ENCODE data around the gene MYH10.
"Not testable (repeated sequence)": the region's sequence is repeated elsewhere in the genome, so short reads cannot be mapped to it uniquely, and the experiment has no call there.

MYH10 gene

GRCh38 chr17:8630227-8630801, at the start of gene MYH10:
TSS of gene MYH10 (minus strand) at chr17:8630725. CDS start at chr17:8623246, 7,479 bp downstream.
- no peak for DNase-seq

DNA sequence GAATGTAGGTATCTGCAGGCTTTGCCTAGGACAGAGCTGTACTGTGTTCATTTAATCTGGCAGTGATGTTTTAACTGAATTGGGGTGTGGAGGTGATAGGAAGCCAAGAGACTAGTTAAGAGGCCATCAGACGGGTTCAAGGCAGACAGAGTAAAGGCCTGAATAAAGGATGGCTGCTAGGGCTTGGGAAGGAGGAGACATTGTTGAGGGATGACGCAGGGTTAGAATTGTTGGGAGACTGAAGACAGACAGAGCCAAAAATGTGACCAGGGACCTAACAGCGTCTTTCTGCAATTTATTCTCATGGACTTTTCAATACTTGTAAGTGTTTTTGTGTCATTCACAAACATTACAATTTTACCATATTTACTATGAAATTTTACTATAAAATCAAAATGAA, 48.6 kb upstream of the MYH10 start:
- no peak for DNase-seq

GRCh38 chr17:8675306-8675705, 44.8 kb upstream of the MYH10 start:
- no peak for DNase-seq

GRCh38 chr17:8674344-8675305, 44.1 kb upstream of the MYH10 start:
- no peak for DNase-seq

DNA sequence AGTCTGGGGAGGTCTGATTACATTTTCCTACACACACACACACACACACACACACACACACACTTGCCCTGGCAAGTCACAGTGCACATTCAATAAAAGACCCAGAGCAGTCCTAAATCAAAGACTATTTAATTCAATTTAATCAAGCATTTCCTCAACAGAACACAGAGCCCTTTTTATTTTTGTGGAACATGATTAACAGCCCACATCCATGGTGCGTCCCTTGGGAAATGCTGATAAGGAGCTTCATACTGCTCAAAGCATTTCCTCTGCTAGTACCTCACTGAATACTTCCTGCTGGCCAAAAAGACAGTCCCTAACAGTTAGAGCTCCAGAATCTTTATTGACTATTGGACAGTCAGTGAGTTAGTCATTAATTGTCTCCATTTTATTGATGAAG, 43.1 kb upstream of the MYH10 start:
- no peak for DNase-seq

GRCh38 chr17:8672326-8672725, 41.8 kb upstream of the MYH10 start:
- DNase-seq: no peak

- no peak for DNase-seq
These were observed 39.9 kb upstream of the MYH10 start for GRCh38 chr17:8670421-8670820.

DNA sequence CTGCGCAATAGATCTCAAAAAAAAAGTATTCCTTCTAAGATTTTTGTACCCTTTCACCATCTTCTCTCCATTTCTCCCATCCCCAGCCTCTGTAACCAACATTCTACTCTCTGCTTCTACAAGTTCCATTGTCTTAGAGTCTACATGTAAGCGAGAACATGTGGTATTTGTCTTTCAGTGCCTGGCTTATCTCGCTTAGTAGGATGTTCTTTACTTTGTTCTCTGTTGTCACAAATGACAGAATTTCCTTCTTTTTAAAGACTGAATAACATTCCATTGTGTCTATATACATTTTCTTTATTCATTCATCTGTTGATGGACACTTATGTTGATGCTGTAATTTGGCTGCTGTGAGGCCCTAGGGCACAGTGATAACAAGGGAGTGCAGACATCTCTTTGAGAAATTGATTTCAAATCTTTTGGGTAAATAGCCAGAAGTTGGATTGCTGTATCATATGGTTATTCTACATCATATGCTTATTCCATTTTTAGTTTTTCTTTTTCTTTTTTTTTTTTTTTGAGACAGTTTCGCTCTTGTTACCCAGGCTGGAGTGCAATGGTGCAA, 37.7 kb upstream of the MYH10 start:
- DNase-seq: no peak

DNA sequence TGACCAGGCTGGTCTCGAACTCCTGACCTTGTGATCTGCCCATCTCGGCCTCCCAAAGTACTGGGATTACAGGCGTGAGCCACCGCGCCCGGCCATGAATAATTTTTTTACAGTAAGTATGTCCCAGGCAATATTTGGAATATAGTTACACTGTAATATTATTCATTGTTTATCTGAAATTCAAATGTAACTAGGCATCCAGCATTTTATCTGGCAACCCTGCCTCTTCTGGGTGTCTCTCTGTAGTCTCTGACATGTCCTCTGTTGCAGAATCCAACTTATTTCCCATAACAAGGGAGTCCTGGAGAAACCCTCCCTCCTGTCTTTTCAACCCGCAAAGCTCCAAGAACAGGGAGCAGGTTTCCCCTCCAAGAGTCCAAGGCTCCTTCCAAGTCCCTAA, 36.9 kb upstream of the MYH10 start:
- DNase-seq: no peak

- DNase-seq: no peak
These were observed 35.2 kb upstream of the MYH10 start for GRCh38 chr17:8665684-8666083.

DNA sequence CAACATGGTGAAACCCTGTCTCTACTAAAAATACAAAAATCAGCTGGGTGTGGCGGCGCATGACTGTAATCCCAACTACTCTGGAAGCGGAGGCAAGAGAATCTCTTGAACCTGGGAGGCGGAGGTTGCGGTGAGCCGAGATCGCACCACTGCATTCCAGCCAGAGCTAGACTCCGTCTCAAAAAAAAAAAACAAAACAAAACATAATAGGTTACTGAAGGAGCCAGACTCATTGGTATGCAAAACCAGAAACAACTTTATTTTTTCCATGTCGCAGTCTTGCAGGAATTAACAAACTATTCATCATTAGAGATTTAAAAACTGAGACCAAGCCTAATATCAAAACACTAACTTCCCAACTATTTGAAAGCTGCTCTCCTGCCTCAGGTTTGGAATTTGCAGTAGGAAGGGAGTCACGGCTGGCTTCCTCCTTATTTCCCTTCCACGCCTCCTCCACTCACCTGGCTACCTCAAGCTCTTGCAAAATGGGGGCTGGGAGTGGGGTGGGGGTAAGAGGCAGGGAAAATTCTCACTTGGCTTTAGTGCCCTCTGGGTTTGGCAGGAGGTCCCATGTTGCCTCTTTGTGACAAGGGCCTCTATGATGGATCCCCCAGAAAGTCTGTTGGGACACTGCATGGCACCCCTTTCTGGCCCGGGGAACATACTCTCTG, 34.1 kb upstream of the MYH10 start:
- no peak for DNase-seq

GRCh38 chr17:8662973-8663372, 32.4 kb upstream of the MYH10 start:
- DNase-seq: no peak

- no peak for DNase-seq
These were observed 31.7 kb upstream of the MYH10 start for GRCh38 chr17:8662076-8662831.

DNA sequence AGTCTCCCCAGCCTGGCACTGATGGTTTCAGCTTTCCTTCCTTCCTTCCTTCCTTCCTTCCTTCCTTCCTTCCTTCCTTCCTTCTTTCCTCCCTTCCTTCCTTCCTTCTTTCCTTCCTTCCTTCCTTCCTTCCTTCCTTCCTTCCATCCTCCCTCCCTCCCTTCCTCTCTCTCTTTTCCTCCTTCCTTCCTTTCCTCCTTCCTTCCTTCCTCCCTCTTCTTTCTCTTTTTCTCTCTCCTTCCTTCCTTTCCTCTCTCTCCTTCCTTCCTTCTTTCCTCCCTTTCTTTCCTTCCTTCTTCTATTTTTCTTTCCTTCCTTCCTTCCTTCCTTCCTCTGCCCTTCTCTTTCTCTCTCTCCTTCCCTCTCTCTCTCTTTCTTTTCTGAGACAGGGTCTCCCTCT, 30.2 kb upstream of the MYH10 start:
- DNase-seq: not testable (repeated sequence)

DNA sequence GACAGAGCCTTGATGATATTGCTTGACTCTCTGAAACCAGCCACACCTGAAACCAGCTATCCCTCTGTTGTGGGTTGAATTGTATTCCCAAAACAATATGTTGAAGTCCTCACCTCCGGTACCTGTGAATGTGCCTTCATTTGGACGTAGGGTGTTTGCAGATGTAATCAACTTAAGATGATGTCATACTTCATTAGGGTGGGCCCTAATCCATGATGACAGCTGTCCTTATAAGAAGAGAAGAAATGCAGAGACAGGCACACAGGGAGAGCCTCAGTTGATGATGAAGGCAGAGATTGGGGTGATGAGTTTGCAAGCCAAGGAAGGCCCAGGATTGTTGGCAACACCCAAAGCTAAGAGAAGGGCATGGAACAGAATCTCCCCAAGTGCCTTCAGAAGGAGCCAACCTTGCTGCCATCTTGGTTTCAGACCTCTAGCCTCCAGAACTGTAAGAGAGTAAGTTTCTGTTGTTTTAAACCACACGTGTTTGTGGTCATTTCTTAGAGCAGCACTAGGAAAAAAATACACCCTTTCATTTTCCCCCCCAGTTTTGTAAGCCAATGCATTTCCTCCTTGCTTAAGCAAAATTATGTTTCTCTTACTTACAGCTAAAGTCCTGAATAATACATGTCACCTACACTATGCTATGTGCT, 29.4 kb upstream of the MYH10 start:
- DNase-seq: no peak

DNA sequence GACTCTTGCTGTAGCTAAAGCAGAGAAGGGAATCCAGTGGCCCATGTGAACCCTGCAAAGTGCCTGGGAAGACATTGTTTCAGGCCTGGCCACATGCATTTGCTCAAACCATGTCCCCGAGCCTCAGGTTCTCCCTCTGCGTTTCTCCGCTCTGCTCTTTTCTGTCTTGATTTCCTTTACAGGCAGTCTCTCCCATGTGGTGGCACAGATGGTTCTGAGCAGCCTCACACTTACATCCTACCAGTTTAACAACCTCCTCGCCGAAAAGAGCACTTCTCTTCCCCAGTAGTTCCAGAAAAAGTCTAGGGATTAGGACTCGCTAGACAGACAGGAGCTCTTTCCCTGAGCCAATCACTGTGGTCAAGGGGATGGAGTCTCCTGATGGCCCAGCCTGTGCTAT, 28.3 kb upstream of the MYH10 start:
- DNase-seq: no peak

DNA sequence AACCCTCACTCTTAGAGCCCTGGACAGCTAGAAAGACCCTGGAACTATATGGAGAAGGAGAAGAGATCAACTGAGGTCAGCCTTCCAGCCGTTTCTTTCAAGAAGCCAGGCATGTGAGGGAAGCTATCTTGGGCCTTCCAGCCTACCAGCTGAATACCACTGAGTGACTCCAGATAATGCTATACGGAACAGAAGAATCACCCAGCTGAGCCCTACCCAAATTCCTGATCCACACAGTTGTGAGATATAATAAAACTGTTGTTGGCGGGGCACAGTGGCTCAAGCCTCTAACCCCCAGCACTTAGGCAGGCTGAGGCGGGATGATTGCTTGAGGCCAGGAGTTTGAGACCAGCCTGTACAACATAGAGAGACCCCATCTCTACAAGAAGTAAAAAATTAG, 26.2 kb upstream of the MYH10 start:
- DNase-seq: no peak

GRCh38 chr17:8654822-8655221, 24.3 kb upstream of the MYH10 start:
- no peak for DNase-seq

GRCh38 chr17:8651013-8651412, 20.5 kb upstream of the MYH10 start:
- no peak for DNase-seq

DNA sequence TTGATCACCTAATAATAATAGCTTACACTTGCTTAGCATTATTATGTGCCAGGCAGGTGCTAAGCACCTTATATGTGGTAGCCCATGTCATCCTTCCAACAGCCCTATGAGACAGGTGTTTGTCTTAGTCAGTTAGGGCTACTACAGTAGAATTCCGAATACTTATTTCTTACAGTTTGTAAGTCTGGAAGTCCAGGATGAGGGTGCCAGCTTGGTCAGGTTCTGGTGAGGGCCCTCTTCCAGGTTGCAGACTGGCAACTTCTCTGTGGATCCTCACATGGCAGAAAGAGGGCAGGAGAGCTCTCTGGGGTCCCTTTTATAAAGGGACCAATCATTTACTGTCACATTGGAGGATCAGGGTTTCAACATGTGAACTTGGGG, 19.6 kb upstream of the MYH10 start:
- no peak for DNase-seq

DNA sequence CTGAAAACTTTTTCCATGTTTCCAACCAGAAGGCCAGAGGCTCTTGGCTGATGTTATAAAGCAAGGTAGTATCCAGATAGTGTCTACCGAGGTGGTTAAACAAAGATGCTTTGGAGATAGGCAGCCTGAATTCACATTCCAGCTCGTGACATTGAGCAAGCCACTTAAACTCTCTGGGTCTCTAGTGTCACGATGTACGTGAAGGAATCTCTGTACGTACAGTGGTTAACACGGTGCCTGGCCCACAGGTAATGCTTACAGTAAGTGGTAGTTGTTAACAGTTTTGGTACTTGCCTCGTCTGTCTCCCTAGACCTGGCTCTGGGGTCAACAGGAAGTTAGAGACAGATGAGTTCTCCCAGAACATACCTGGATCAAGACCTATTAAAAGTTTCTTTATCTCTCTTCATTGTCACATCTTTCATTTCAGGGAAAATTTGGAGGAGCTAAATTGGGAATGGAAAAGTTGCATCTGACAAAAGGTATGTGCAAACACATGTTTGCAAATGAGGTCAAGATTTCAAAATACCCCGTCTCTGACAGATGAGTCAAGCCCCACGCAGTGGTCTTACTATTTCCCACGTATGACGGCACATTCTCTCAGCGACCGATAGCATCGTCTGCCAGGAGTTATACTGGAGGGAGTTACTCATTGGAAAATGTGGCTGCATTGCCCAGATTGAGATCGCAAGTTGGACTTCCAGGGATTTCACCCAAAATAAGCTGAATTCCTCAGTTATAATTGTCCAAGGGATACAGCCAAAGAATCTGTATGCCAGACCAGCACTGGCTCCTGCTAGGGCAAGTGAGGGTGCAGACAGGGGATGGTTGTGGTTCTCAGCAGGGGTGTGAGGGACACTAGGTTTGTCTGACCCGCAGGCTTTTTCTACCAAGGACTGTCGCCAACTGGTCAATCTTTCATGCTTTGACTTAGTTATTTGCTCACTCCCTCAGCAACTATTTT, 18.9 kb upstream of the MYH10 start:
- no peak for DNase-seq
